ENCODE measurements around the gene CCL20. TPM values are rescaled to one million over a fixed set of nuclear protein-coding genes. Genes with fewer than 3 reads are reported as not detected.

Gene CCL20
- total and polyA plus RNA-seq, 8 donors = 1.8 to 75.8 (median 11.6) TPM; not detected in 2

DNA sequence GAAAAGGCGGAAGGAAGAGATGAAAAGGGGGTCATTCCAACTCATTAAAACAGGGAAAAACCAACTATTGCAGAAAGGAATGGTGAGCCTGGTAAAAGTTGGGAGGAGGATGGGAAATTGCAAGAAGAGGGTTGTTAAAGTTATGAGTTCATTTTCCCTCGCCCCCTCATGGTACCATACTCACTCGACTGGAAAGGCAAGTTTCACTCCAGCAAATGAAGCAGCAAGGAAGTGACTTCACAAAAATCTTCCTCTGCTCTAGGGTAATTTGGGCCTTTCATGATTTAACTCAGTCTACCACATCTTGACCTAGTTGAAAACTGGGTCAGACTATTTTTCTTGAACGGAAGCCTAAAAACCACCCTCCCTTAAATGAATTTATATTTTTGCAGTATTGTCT is 34.9 kb downstream of the CCL20 start:
- TF ChIP-seq EP300 (IDR thresholded peaks at IDR 0.05) (no peak), POLR2A (IDR thresholded peaks at IDR 0.05) (no peak), POLR2AphosphoS5 (IDR thresholded peaks at IDR 0.05) (no peak)
- Histone ChIP-seq H3K36me3 (no peaks in the 10 kb centered on the region), H3K4me3 (no peak overlapping the region), H3K4me1 (no peaks in the 10 kb centered on the region), H3K9me3 (no peaks in the 10 kb centered on the region), H3K27ac (peak overlapping the region in 1 of 5 donors; percentile 51), H3K27me3 (no peaks in the 10 kb centered on the region)
- DNase-seq = peak in 1 of 2 donors; percentile 55
- 49 to 71% (median 60%) methylated on average over 4 of the region's 4 CpGs for WGBS, 5 donors
- intact Hi-C loops (cut with DNase I; ENCODE audit: low total_unique reads) = no loop called here

DNA sequence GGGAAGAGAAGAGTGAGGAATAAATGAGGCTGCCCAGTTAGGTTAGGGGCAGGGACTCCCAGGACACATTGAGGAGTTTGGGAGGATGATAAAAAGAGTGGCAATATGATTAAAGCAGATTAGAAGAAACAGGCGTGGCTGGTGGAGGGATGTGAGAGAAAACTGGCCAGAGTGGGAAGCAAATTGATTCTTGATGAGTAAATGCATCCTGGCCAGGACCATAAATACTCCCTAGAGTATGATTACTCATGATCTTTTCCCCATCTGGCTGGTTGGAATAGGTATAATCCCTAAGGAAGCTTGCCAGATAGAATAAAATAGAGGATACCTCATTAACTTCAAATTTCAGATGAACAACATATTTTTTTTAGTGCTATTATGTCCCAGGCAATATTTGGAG is 36.3 kb downstream of the CCL20 start:
- no peaks in the 10 kb centered on the region for H3K9me3 ChIP-seq
- no peak for DNase-seq
- no peak overlapping the region for H3K4me3 ChIP-seq
- H3K27ac ChIP-seq = no peak overlapping the region
- intact Hi-C loops (cut with DNase I; ENCODE audit: low total_unique reads) = no loop called here
- TF ChIP-seq POLR2A (IDR thresholded peaks at IDR 0.05) (no peak), POLR2AphosphoS5 (IDR thresholded peaks at IDR 0.05) (no peak), EP300 (IDR thresholded peaks at IDR 0.05) (no peak)
- TF ChIP-seq, protein P1, sequence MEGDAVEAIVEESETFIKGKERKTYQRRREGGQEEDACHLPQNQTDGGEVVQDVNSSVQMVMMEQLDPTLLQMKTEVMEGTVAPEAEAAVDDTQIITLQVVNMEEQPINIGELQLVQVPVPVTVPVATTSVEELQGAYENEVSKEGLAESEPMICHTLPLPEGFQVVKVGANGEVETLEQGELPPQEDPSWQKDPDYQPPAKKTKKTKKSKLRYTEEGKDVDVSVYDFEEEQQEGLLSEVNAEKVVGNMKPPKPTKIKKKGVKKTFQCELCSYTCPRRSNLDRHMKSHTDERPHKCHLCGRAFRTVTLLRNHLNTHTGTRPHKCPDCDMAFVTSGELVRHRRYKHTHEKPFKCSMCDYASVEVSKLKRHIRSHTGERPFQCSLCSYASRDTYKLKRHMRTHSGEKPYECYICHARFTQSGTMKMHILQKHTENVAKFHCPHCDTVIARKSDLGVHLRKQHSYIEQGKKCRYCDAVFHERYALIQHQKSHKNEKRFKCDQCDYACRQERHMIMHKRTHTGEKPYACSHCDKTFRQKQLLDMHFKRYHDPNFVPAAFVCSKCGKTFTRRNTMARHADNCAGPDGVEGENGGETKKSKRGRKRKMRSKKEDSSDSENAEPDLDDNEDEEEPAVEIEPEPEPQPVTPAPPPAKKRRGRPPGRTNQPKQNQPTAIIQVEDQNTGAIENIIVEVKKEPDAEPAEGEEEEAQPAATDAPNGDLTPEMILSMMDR (IDR thresholded peaks at IDR 0.05) = no peak
- 71 to 90% (median 79%) methylated on average over 1 of the region's 1 CpG for WGBS, 5 donors
- H3K27me3 ChIP-seq = no peaks in the 10 kb centered on the region
- H3K36me3 ChIP-seq = no peaks in the 10 kb centered on the region
- H3K4me1 ChIP-seq = no peaks in the 10 kb centered on the region

DNA sequence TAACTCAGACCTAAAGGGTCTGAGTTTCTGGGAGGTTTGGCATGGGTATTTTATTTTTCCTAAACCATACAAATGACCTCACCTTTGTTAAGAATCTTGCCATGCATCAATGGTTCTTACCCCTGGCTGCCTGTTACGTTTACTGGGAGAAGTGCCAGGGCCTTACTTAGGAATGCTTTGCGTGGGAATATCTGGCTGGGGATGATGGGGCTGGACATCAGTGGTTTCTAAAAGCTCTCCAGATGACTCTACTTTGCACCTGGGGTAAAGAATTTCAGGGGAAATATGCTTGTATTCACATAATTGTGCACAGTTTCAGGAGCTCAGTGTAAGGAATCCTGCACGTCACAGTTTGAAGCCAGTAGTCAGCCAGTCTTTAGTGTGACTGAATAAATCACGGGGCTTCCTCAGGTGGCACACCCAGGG is 39.6 kb downstream of the CCL20 start:
- intact Hi-C loops (cut with DNase I; ENCODE audit: low total_unique reads) = no loop called here
- 50 to 58% (median 56%) methylated on average over 4 of the region's 4 CpGs for WGBS, 5 donors
- Histone ChIP-seq H3K9me3 (no peaks in the 10 kb centered on the region), H3K4me1 (no peaks in the 10 kb centered on the region), H3K27me3 (no peaks in the 10 kb centered on the region), H3K36me3 (no peaks in the 10 kb centered on the region), H3K27ac (no peak overlapping the region), H3K4me3 (no peak overlapping the region)
- peak in 1 of 2 donors; percentile 53 for DNase-seq
- TF ChIP-seq POLR2AphosphoS5 (IDR thresholded peaks at IDR 0.05) = no peak
- TF ChIP-seq, protein P1 (IDR thresholded peaks at IDR 0.05) = no peak
- no peak for TF ChIP-seq EP300 (IDR thresholded peaks at IDR 0.05)
- TF ChIP-seq POLR2A (IDR thresholded peaks at IDR 0.05) = no peak

DNA sequence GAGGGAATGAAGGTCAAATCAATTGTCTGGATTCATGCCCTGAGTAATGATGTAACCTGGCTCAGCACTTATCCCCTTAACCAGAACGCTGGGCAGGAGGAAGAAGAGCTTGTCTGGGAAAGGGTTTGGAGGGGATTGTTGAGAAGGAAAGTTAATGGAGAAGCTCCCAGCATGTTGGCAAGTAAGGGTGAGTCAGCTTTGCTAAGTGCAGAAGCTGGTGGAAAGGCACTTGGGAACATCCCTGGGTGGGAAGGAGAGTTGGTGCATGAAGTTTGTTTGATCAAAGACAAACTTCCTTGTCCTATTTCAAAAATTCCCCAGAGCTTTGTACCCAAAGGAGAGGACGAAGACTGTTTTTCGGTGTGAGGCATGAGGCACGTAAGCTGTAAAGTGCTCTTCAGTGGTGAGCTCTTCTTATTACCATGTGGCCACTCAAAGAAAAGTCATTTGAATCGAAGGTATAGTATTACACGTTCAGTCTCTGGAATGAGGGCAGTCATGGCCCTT is 40.2 kb downstream of the CCL20 start:
- no peaks in the 10 kb centered on the region for H3K4me1 ChIP-seq
- no peaks in the 10 kb centered on the region for H3K9me3 ChIP-seq
- WGBS, 5 donors = 77 to 87% (median 84%) methylated on average over 6 of the region's 6 CpGs
- DNase-seq = no peak
- intact Hi-C loops (cut with DNase I; ENCODE audit: low total_unique reads) = no loop called here
- no peaks in the 10 kb centered on the region for H3K36me3 ChIP-seq
- no peaks in the 10 kb centered on the region for H3K27me3 ChIP-seq
- no peak for TF ChIP-seq EP300 (IDR thresholded peaks at IDR 0.05)
- no peak for TF ChIP-seq POLR2AphosphoS5 (IDR thresholded peaks at IDR 0.05)
- H3K4me3 ChIP-seq = no peak overlapping the region
- H3K27ac ChIP-seq = no peak overlapping the region

DNA sequence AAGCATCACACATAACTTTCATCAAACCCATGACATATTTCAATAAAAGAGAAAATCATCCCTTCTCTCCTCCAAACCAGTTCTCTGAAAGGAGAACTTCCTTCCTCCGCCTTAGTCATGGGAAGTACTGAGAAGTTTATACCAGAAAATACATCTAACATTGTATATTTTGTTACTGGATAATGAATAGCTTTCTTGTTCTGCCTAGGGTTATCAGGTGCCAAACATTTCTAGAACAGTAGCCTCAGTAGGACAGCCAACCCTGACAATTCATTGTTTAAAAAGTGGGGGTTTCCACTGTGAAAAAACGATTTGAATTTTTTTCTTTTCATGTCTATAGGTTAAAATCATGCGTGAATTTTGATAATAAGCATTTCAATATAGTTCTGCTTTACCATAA is 41.8 kb downstream of the CCL20 start:
- intact Hi-C loops (cut with DNase I; ENCODE audit: low total_unique reads) = no loop called here
- no peak overlapping the region for H3K27ac ChIP-seq
- TF ChIP-seq, protein P1 (IDR thresholded peaks at IDR 0.05) = no peak
- H3K9me3 ChIP-seq = no peaks in the 10 kb centered on the region
- 28 to 47% (median 39%) methylated on average over 3 of the region's 3 CpGs for WGBS, 5 donors
- no peaks in the 10 kb centered on the region for H3K4me1 ChIP-seq
- DNase-seq = no peak
- no peak overlapping the region for H3K4me3 ChIP-seq
- H3K27me3 ChIP-seq = no peaks in the 10 kb centered on the region
- no peaks in the 10 kb centered on the region for H3K36me3 ChIP-seq
